RCC 7860 (cell line): ENCODE data around the gene ASZ1.

Source experiments
- DNase-seq: peaks from one replicate; pipeline ENCODE4 v3.0.0-alpha.2; 2015; ENCODE audit warnings: low spot score
- FAIRE-seq: peaks from 2 replicates; lab custom pipeline; 2012; peaks lifted over from hg19 to GRCh38; lab: Jason Lieb, UNC

ASZ1 gene

DNA sequence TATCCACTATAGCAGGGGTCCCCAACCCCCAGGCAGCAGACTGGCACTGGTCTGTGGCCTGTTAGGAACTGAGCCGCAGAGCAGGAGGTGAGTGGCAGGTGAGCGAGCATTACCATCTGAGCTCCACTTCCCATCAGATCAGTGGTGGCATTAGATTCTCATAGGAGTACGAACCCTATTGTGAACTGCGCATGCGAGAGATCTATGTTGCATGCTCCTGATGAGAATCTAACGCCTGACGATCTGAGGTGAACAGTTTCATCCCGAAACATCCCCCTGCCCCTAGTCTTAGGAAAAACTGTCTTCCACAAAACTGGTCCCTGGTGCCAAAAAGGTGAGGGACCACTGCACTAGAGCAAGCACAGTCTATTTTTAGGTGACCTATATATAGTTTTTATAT lies 23.6 kb downstream of the ASZ1 start:
- no peak for DNase-seq
- no peak for FAIRE-seq

GRCh38 chr7:117402109-117402508 lies 25.2 kb downstream of the ASZ1 start:
- FAIRE-seq = no peak

GRCh38 chr7:117401293-117402002 lies 25.8 kb downstream of the ASZ1 start:
- DNase-seq (no peak), FAIRE-seq (no peak)

More at GRCh38 chr7:117402109-117402508, 25.2 kb downstream of the ASZ1 start:
- no peak for DNase-seq

- DNase-seq = peak; percentile 49
- FAIRE-seq = peak; percentile 90
Measured at GRCh38 chr7:117399820-117400422, 27.4 kb downstream of the ASZ1 start.

- DNase-seq = no peak
- FAIRE-seq = no peak
Measured at GRCh38 chr7:117395743-117396142, 31.6 kb downstream of the ASZ1 start.

- FAIRE-seq (peak; percentile 22), DNase-seq (no peak)
Measured at GRCh38 chr7:117393781-117394180, 33.5 kb downstream of the ASZ1 start.

DNA sequence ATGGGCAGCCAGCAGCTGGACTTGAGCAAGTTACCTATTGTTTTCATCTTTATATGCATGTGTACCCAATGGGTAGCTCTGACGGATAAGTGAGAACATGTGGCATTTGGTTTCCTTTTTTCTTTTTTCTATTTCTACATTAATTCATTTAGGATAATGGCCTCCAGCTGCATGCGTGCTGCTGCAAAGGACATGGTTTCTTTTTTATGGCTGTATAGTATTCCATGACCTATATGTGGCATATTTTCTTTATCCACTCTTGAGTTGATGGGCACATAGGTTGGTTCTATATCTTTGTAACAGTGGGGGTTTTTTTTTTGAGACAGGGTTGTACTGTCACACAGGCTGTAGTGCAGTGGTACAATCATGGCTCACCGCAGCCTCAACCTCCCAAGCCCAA lies 37.4 kb downstream of the ASZ1 start:
- DNase-seq (no peak), FAIRE-seq (no peak)

DNA sequence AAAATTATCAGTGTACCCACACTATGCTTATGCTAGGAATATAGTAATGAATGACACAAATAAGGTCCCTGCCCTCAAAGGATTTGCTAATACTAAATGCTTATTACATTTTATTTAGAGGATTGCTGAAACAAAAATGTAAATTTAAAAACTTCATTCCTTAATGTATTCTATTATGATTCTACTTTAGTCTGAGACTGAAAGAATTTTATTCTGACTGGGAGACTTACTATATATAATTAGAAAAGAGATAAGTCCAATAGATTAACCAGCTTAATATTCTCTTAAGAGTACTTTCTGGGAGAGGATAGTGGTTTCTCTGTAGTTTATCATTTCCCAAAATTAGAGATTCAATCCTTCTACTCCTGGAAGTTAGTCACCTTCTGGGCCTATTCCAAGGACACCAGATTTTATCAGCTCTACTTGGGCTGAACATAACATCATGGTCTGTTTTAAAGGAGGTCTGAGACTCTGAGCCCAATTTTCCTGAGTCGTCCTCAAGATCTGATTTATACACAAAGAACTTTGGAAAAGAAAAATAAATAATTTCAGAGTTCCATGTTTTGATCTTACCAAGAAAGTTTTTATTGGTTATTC lies 41.1 kb downstream of the ASZ1 start:
- DNase-seq (no peak), FAIRE-seq (no peak)

DNA sequence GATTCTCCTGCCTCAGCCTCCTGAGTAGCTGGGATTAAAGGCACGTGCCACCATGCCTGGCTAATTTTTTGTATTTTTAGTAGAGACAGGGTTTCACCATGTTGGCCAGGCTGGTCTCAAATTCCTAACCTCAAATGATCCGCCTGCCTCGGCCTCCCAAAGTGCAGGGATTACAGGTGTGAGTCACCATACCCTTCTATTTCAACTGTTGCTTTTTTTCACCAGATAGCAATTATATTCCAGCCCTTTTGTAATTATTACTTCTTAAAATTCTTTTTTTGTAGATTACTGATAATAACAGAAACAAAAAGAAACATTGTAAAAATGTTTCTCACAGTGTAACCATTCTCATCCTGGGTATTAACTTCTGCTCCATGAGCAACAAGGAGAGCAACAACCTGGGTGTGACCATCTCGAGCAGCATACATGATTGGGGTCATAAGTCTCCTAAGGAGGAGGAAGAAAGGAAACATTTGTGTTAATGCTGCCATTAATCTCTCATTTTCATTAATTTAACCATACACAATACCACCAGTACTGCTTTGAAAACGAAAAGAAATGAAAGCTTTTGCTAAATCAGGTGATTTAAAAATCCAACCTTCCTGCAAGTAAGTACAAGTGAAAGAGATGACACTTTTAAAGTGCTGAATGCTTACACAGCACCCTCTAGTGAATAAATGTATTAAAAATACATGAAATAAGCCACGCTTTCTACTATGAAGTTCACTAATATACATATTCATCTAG lies 41.8 kb downstream of the ASZ1 start:
- peak; percentile 88 for FAIRE-seq
- DNase-seq = peak; percentile 41

DNA sequence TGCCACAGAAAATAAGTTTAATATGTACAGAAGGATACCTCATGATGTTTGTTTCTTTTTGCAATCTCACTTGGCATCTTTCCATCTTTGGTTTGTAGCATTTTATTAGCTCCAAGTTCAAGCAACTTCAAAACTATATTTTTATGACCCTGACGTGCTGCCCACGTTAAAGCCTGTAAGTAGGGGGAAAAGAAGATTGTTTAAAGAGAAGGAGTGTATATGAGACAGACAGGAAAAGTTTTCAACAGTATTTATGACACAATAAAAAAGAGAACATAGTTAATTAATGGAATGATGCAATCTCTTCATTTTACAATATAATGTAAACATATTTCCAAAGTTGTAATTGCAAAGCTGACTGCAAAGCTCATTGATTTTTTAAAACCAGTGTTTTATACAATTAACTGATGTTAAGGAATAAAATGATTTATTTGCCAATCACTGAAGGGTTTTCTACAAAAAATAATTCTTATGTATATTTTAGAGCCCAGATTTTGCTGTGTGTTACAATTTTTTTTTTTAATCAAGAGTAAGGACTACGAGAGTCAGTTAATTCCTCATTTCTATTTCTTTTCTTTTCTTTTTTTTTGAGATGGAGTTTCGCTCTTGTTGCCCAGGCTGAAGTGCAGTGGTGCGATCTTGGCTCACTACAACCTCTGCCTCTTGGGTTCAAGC lies 42.5 kb downstream of the ASZ1 start:
- FAIRE-seq (no peak), DNase-seq (no peak)

DNA sequence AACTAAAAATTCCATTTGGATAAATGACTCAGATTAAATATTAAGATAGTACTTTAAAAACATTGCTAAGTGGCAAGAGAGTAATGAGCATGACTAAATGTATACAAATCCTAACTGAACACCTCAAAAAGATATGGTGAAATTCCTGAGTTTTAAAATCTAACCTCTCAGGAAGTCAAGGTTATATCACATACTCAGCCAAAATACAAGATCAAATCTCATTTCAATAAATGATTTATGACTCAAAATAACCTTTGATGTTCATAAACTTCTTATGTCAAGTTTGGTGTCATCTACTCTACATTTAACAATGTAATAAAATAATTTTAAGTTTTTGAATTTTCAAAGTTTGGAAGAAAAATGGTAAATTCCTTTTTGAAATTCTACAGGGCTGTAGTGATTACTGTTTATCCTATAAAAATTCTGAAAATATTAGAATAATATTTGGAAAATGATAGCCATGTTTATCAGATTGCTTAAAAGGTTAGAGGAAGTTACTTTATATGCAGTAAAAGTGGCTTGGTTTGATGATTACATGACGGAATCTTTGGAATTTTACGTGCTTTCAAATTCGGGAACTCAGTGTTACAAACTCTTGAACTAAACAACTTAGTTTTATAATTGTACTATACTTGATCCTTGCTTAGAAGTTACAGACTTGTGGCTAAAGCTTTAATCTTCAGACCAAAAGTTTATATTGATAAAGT lies 43.7 kb downstream of the ASZ1 start:
- FAIRE-seq = peak; percentile 4
- DNase-seq = no peak

GRCh38 chr7:117383046-117383445 lies 44.2 kb downstream of the ASZ1 start:
- FAIRE-seq = no peak

DNA sequence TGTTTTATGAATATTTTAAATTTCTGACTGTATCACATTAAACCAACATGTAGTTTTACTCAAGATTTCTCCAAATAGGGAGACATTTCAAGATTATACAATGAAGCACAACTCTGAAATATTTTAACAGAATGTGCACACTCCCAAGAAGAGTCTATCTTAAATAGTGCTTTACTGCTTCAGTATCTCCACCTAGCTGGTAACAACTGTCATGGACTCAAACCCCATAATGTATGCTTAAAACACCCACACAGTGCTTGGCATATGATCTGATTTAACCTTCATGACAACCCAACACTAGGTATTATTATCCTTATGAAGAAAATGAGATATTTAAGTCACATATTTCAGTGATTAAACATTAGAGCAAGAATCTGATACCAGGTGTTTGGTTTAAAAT lies 45.9 kb downstream of the ASZ1 start:
- DNase-seq (no peak), FAIRE-seq (no peak)

More at GRCh38 chr7:117383046-117383445, 44.2 kb downstream of the ASZ1 start:
- DNase-seq = no peak

DNA sequence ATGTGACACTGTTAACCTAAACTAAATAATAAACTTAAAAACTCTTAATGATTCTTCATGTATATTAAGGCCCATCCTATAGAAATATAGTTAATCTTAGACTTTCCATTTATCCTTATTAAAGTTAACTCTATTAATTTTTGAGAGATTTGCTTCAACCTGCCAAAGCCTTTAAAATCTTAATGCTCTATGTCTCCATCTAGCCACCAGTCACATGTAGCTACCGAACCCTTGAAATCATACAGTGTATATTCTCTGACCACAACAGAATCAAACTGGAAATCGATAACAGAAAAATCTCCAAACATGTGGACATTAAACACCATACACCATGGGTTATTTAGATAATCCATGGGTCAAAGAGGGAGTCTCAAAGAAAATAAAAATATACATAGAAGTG lies 51.9 kb downstream of the ASZ1 start:
- DNase-seq (no peak), FAIRE-seq (peak; percentile 2)

GRCh38 chr7:117372073-117372472 lies 55.2 kb downstream of the ASZ1 start:
- FAIRE-seq (no peak), DNase-seq (no peak)

- FAIRE-seq (no peak), DNase-seq (no peak)
Measured at GRCh38 chr7:117364339-117365080, 62.8 kb downstream of the ASZ1 start.

GRCh38 chr7:117362294-117362888 lies 64.9 kb downstream of the ASZ1 start:
- DNase-seq = no peak
- no peak for FAIRE-seq

GRCh38 chr7:117350027-117350426 lies 77.3 kb downstream of the ASZ1 start:
- FAIRE-seq (no peak), DNase-seq (no peak)

- no peak for FAIRE-seq
Measured at GRCh38 chr7:117349570-117349969, 77.7 kb downstream of the ASZ1 start.

More at GRCh38 chr7:117349570-117349969, 77.7 kb downstream of the ASZ1 start:
- DNase-seq = no peak
